HepG2 (cell line): Measurements from ENCODE around the gene ABHD11. TPM values are rescaled to one million over a fixed set of nuclear protein-coding genes. Genes with fewer than 3 reads are reported as not detected.

Source experiments
- ATAC-seq: fragments of 200-7000 bp; cut with Tn5 transposase; 3 replicates; pipeline ENCODE4 v1.9.1; 2020; ENCODE audit warnings: mild to moderate bottlenecking, moderate library complexity
- BruUV-seq: library from RNA; stranded (reverse); fragments of 400-500 nt; replicated peaks from 2 replicates; lab custom pipeline; 2021; lab: Mats Ljungman, UMichigan
- CTCF ChIA-PET: fragments of 300-600 bp; formaldehyde crosslinking; extraction: SDS; loops from one replicate; lab custom pipeline; 2021; ENCODE audit warnings: low total read pairs, inconsistent platforms, low intra/inter-chr PET ratio; lab: Yijun Ruan, JAX
- POLR2A ChIA-PET: fragments of 350-600 bp; sonication (Branson Sonifier 250); formaldehyde crosslinking; loops from one replicate; lab custom pipeline; 2020; ENCODE audit warnings: antibody characterized with exemption, inconsistent platforms; lab: Yijun Ruan, JAX
- DNase-seq: peaks from one replicate; pipeline ENCODE4 v3.0.0-alpha.2; 2015; ENCODE audit warnings: low spot score
- FAIRE-seq: peaks from 3 replicates; lab custom pipeline; 2011; peaks lifted over from hg19 to GRCh38; lab: Jason Lieb, UNC
- H2AFZ ChIP-seq: one replicate; pipeline ENCODE4 v1.6.1; 2011; ENCODE audit warnings: low read length, inconsistent platforms
- H3K27ac ChIP-seq: fragments of 300-600 bp; 3 replicates; pipeline ENCODE4 v1.8.0; 2011; ENCODE audit warnings: mixed run types, mild to moderate bottlenecking, mixed read lengths, low read length, inconsistent platforms; ENCODE audit not compliant: insufficient read depth; ENCODE audit errors: extremely low read length
- H3K27me3 ChIP-seq, 2 experiments: fragments of 200-600 bp in 1 of 2; 2 replicates in 1 of 2; 3 replicates in 1 of 2; pipeline versions ENCODE4 v1.6.0 to v1.8.0; 2011; ENCODE audit warnings: low read length in 2 of 2, mild to moderate bottlenecking in 2 of 2, moderate library complexity in 2 of 2, inconsistent platforms in 1 of 2; ENCODE audit not compliant: insufficient read depth in 2 of 2, control insufficient read depth in 1 of 2
- H3K36me3 ChIP-seq, 2 experiments: fragments of 200-600 bp in 1 of 2; replicated peaks in 1 of 2; 2 replicates in 1 of 2; 3 replicates in 1 of 2; pipeline versions ENCODE4 v1.5.1 to v1.8.0; 2011; ENCODE audit warnings: low read length in 2 of 2, inconsistent platforms in 1 of 2; ENCODE audit not compliant: insufficient read depth in 2 of 2, control insufficient read depth in 1 of 2
- H3K4me1 ChIP-seq: 2 replicates; pipeline ENCODE4 v1.5.1; 2012; ENCODE audit warnings: low read length, inconsistent platforms; ENCODE audit not compliant: insufficient read depth
- H3K4me2 ChIP-seq: 2 replicates; pipeline ENCODE4 v1.6.0; 2011; ENCODE audit warnings: low read depth, low read length, inconsistent platforms
- H3K4me3 ChIP-seq, 3 experiments: fragments of 200-600 bp in 1 of 3; sonication (generic), shearing (Covaris generic) in 1 of 3; replicated peaks in 1 of 3; 2 replicates each; pipeline ENCODE4 v1.5.1; 2011 to 2016; ENCODE audit warnings: low read length in 3 of 3, inconsistent platforms in 2 of 3, low read depth in 2 of 3, mild to moderate bottlenecking in 2 of 3, control low read depth in 1 of 3, mixed read lengths in 1 of 3; ENCODE audit not compliant: insufficient read depth in 1 of 3
- H3K79me2 ChIP-seq: one replicate; pipeline ENCODE4 v1.6.1; 2011; ENCODE audit warnings: low read length, inconsistent platforms; ENCODE audit not compliant: insufficient read depth
- H3K9ac ChIP-seq: 2 replicates; pipeline ENCODE4 v1.6.0; 2011; ENCODE audit warnings: mild to moderate bottlenecking, low read depth, low read length, inconsistent platforms; ENCODE audit not compliant: insufficient read depth
- H3K9me3 ChIP-seq: 2 replicates; pipeline ENCODE4 v1.5.1; 2012; ENCODE audit warnings: mild to moderate bottlenecking, low read length
- H4K20me1 ChIP-seq: 2 replicates; pipeline ENCODE4 v1.6.0; 2011; ENCODE audit warnings: inconsistent platforms, mild to moderate bottlenecking, low read length, moderate library complexity; ENCODE audit not compliant: insufficient read depth
- AHR ChIP-seq: IDR thresholded peaks from 2 replicates; pipeline ENCODE4 v1.6.1; 2018; ENCODE audit warnings: missing genetic modification reagents, missing compliant biosample characterization
- ARNT ChIP-seq: fragments of 450-650 bp; IDR thresholded peaks from 2 replicates; pipeline ENCODE4 v1.6.1; 2017
- ARNT2 ChIP-seq: sonication (generic); formaldehyde crosslinking; IDR thresholded peaks from 2 replicates; pipeline ENCODE4 v1.8.0; 2022; ENCODE audit warnings: mild to moderate bottlenecking, low read depth, missing genetic modification reagents, moderate library complexity
- EEA1 ChIP-seq: sonication (generic); formaldehyde crosslinking; IDR thresholded peaks from 2 replicates; pipeline ENCODE4 v1.5.1; 2020; ENCODE audit warnings: mild to moderate bottlenecking, missing genetic modification reagents, borderline replicate concordance
- HOXA7 ChIP-seq: sonication (generic); formaldehyde crosslinking; IDR thresholded peaks from 2 replicates; pipeline ENCODE4 v1.8.1; 2022; ENCODE audit warnings: mild to moderate bottlenecking, missing genetic modification reagents, moderate library complexity
- JUNB ChIP-seq: sonication (generic); formaldehyde crosslinking; IDR thresholded peaks from 2 replicates; pipeline ENCODE4 v1.8.0; 2022; ENCODE audit warnings: missing genetic modification reagents, mild to moderate bottlenecking, borderline replicate concordance
- KLF12 ChIP-seq: sonication (generic); formaldehyde crosslinking; IDR thresholded peaks from 2 replicates; pipeline ENCODE4 v1.4.0; 2020; ENCODE audit warnings: missing genetic modification reagents, borderline replicate concordance
- SALL2 ChIP-seq: sonication (generic); formaldehyde crosslinking; IDR thresholded peaks from 2 replicates; pipeline ENCODE4 v1.8.1; 2023; ENCODE audit warnings: mild to moderate bottlenecking, missing genetic modification reagents, inconsistent platforms
- SP1 ChIP-seq, 2 experiments: fragments of 450-650 bp in 1 of 2; sonication (generic) in 1 of 2; formaldehyde crosslinking in 1 of 2; IDR thresholded peaks; 2 replicates each; pipeline versions ENCODE4 v1.4.0 to v1.6.1; 2016 to 2020; ENCODE audit warnings: missing genetic modification reagents in 1 of 2
- SP5 ChIP-seq: IDR thresholded peaks from 2 replicates; pipeline ENCODE4 v1.6.1; 2016; ENCODE audit warnings: low read depth, borderline replicate concordance
- ZNF768 ChIP-seq: sonication (generic); formaldehyde crosslinking; IDR thresholded peaks from 2 replicates; pipeline ENCODE4 v1.4.0; 2020; ENCODE audit warnings: missing genetic modification reagents
- ZNF839 ChIP-seq: sonication (generic); formaldehyde crosslinking; IDR thresholded peaks from 2 replicates; pipeline ENCODE4 v1.4.0; 2020; ENCODE audit warnings: missing genetic modification reagents, mild to moderate bottlenecking, borderline replicate concordance
- ZSCAN21 ChIP-seq: sonication (generic); formaldehyde crosslinking; IDR thresholded peaks from 2 replicates; pipeline ENCODE4 v1.8.0; 2022; ENCODE audit warnings: mild to moderate bottlenecking, missing genetic modification reagents, moderate library complexity, borderline replicate concordance
- ZSCAN31 ChIP-seq: sonication (generic); formaldehyde crosslinking; IDR thresholded peaks from 2 replicates; pipeline ENCODE4 v1.5.0; 2020; ENCODE audit warnings: low read depth, mild to moderate bottlenecking, missing genetic modification reagents
- WGBS: methylation state at CpG from one replicate; pipeline ENCODE4 v1.1.6; 2017; ENCODE audit warnings: low lambda C conversion rate; 5-methylcytosine and 5-hydroxymethylcytosine counted together
- in situ Hi-C: cut with HindIII; loops from 2 replicates; pipeline ENCODE4 v1.10.0; 2017; ENCODE audit warnings: low pct_unique_long_range_greater_than_20kb; ENCODE audit not compliant: extremely low pct_ligation_motif_present
- intact Hi-C: fragments of 100-400 bp; cut with micrococcal nuclease; formaldehyde crosslinking; loops from one replicate; pipeline ENCODE4 v1.10.0; 2022; ENCODE audit not compliant: unreplicated experiment
- polyA plus RNA-seq, 8 experiments: library from polyadenylated mRNA; depleted of rRNA in 3 of 8; stranded (reverse) in 7 of 8; unstranded in 1 of 8; fragments of >200 nt; fragmentation: Illumina TruSeq in 4 of 8; extraction: Trizol in 4 of 8; gene quantifications; 2 replicates each; pipeline versions ENCODE4 v1.2.1 to v1.2.3, GENCODE V29; 2011 to 2016; ENCODE audit warnings: low read depth in 4 of 8, missing spikeins in 1 of 8, mixed read lengths in 1 of 8; ENCODE audit not compliant: insufficient read depth in 1 of 8
- total RNA-seq, 5 experiments: library from RNA; depleted of rRNA; stranded (reverse); fragments of >200 nt; fragmentation: Illumina TruSeq; extraction: Trizol; gene quantifications; 2 replicates each; pipeline ENCODE4 v1.2.3, GENCODE V29; 2016; ENCODE audit warnings: low read depth in 1 of 5
- TF ChIP-seq, protein P1 (sequence below): sonication (generic); formaldehyde crosslinking; IDR thresholded peaks from 2 replicates; pipeline ENCODE4 v1.8.0; 2022; ENCODE audit warnings: mild to moderate bottlenecking, missing genetic modification reagents, moderate library complexity
- TF ChIP-seq, protein P2 (sequence below): sonication (generic); formaldehyde crosslinking; conservative IDR thresholded peaks from 2 replicates; pipeline ENCODE4 v1.8.0; 2022; ENCODE audit warnings: mild to moderate bottlenecking, moderate library complexity, missing genetic modification reagents
- TF ChIP-seq, protein P3 (sequence below): conservative IDR thresholded peaks from 2 replicates; pipeline ENCODE4 v1.6.1; 2018; ENCODE audit warnings: missing genetic modification reagents
- TF ChIP-seq, protein P4 (sequence below), 2 experiments: sonication (generic) in 1 of 2; formaldehyde crosslinking in 1 of 2; IDR thresholded peaks; 2 replicates each; pipeline versions ENCODE4 v1.4.0 to v1.6.1; 2018 to 2020; ENCODE audit warnings: missing genetic modification reagents in 2 of 2, borderline replicate concordance in 1 of 2, low read depth in 1 of 2, mild to moderate bottlenecking in 1 of 2, missing biosample characterization in 1 of 2

The ABHD11 gene
- total and polyA plus RNA-seq, 2 of the 13 experiments (the other 11 are each of a cell fraction or from before 2014, with no cell fraction given): 7.0 to 8.1 TPM

DNA sequence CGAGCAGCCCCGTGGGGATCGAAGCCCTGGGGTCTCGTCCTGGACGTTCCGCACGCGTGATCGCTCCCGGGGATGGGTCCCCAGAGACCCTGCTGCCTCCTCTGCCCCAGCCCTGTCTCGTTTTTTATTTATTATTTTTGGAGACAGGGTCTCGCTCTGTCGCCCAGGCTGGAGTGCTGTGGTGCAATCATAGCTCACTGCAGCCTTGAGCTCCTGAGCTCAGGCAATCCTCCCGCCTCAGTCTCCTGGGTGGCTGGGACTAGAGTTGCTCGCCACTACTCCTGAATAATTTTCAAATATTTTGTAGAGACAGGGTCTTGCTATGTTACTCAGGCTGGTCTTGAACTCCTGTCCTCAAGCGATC lies 18.8 kb downstream of the ABHD11 start:
- DNase-seq: no peak
- Histone ChIP-seq H3K9me3 (no peaks in the 10 kb centered on the region), H3K79me2 (no peaks in the 10 kb centered on the region), H2AFZ (no peak overlapping the region), H3K27ac (no peak overlapping the region), H3K4me1 (peaks cover 47% of the 10 kb centered on the region), H3K4me2 (peak overlapping the region; percentile 74), H3K27me3 (peaks cover 0 to 1% of the 10 kb centered on the region in 2 experiments; a peak in 1 of 5 replicates), H3K36me3 (no peaks in the 10 kb centered on the region), H4K20me1 (peaks cover 7% of the 10 kb centered on the region), H3K9ac (no peak overlapping the region), H3K4me3 (peak overlapping the region; percentile 47 to 87 (median 47); a peak in 4 of 6 replicates)
- ATAC-seq: peak; percentile 4; the same call in 2 of the 3 replicates
- WGBS: 12% methylated on average over 6 of the region's 16 CpGs
- BruUV-seq: no TSS peak
- intact Hi-C loops: loop anchor here (5.0 kb wide), 2 partner anchors 37 to 52 kb away; partner anchors contain the start of genes BUD23, DNAJC30 and VPS37D
- POLR2A ChIA-PET: interaction anchor here (0.7 to 1.6 kb wide), 7 partner anchors 13 to 119 kb away, joined by 3 to 8 read pairs (median 4); partner anchors contain the start of gene MLXIPL
- FAIRE-seq: no peak
- CTCF ChIA-PET: no interaction called here
- in situ Hi-C loops: loop anchor here (5.0 kb wide), 1 partner anchor 112 kb away; no protein-coding TSS in a partner anchor
- TF ChIP-seq, protein P1, sequence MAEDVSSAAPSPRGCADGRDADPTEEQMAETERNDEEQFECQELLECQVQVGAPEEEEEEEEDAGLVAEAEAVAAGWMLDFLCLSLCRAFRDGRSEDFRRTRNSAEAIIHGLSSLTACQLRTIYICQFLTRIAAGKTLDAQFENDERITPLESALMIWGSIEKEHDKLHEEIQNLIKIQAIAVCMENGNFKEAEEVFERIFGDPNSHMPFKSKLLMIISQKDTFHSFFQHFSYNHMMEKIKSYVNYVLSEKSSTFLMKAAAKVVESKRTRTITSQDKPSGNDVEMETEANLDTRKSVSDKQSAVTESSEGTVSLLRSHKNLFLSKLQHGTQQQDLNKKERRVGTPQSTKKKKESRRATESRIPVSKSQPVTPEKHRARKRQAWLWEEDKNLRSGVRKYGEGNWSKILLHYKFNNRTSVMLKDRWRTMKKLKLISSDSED (CRISPR knock-in tag): no peak
- TF ChIP-seq ARNT: no peak
- 0 out of 2 replicates have a peak, but pooled peaks have one; percentile 7 for TF ChIP-seq SALL2
- TF ChIP-seq ZNF768 (CRISPR knock-in tag): peak; percentile 46; the same call in 1 of the 2 replicates
- TF ChIP-seq EEA1: no peak
- TF ChIP-seq AHR (CRISPR knock-in tag): no peak
- TF ChIP-seq KLF12 (CRISPR knock-in tag): 0 out of 2 replicates have a peak, but pooled peaks have one; percentile 5
- TF ChIP-seq SP5 (CRISPR knock-in tag): no peak
- no peak for TF ChIP-seq SP1 (IDR thresholded peaks at IDR 0.05)
- TF ChIP-seq SP1 (CRISPR knock-in tag; IDR thresholded peaks at IDR 0.05): peak; percentile 12; the same call in 1 of the 2 replicates
- TF ChIP-seq, protein P2, sequence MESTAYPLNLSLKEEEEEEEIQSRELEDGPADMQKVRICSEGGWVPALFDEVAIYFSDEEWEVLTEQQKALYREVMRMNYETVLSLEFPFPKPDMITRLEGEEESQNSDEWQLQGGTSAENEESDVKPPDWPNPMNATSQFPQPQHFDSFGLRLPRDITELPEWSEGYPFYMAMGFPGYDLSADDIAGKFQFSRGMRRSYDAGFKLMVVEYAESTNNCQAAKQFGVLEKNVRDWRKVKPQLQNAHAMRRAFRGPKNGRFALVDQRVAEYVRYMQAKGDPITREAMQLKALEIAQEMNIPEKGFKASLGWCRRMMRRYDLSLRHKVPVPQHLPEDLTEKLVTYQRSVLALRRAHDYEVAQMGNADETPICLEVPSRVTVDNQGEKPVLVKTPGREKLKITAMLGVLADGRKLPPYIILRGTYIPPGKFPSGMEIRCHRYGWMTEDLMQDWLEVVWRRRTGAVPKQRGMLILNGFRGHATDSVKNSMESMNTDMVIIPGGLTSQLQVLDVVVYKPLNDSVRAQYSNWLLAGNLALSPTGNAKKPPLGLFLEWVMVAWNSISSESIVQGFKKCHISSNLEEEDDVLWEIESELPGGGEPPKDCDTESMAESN (CRISPR knock-in tag): no peak
- TF ChIP-seq ZNF839: no peak
- TF ChIP-seq ZSCAN21: no peak
- TF ChIP-seq, protein P3, sequence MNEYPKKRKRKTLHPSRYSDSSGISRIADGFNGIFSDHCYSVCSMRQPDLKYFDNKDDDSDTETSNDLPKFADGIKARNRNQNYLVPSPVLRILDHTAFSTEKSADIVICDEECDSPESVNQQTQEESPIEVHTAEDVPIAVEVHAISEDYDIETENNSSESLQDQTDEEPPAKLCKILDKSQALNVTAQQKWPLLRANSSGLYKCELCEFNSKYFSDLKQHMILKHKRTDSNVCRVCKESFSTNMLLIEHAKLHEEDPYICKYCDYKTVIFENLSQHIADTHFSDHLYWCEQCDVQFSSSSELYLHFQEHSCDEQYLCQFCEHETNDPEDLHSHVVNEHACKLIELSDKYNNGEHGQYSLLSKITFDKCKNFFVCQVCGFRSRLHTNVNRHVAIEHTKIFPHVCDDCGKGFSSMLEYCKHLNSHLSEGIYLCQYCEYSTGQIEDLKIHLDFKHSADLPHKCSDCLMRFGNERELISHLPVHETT (CRISPR knock-in tag): no peak
- TF ChIP-seq ARNT2 (CRISPR knock-in tag): 0 out of 2 replicates have a peak, but pooled peaks have one; percentile 8
- TF ChIP-seq ZSCAN31 (CRISPR knock-in tag): no peak
- no peak for TF ChIP-seq JUNB (CRISPR knock-in tag)
- TF ChIP-seq HOXA7 (CRISPR knock-in tag): no peak
- TF ChIP-seq, protein P4, sequence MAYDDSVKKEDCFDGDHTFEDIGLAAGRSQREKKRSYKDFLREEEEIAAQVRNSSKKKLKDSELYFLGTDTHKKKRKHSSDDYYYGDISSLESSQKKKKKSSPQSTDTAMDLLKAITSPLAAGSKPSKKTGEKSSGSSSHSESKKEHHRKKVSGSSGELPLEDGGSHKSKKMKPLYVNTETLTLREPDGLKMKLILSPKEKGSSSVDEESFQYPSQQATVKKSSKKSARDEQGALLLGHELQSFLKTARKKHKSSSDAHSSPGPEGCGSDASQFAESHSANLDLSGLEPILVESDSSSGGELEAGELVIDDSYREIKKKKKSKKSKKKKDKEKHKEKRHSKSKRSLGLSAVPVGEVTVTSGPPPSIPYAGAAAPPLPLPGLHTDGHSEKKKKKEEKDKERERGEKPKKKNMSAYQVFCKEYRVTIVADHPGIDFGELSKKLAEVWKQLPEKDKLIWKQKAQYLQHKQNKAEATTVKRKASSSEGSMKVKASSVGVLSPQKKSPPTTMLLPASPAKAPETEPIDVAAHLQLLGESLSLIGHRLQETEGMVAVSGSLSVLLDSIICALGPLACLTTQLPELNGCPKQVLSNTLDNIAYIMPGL (CRISPR knock-in tag; IDR thresholded peaks at IDR 0.05; ENCODE audit: borderline replicate concordance in 1 of 2, low read depth in 1 of 2): no peak
